NCI-H187 treated with DMSO at 0.1 percent for 48 hours (cell line): ENCODE data around the gene IKZF3.
"Not testable (repeated sequence)": the region's sequence is repeated elsewhere in the genome, so short reads cannot be mapped to it uniquely, and the experiment has no call there.

Experiments used
- DNase-seq: peaks from one replicate; lab custom pipeline; 2025; lab: John Stamatoyannopoulos, UW

Gene IKZF3

GRCh38 chr17:39716879-39717536 lies 147.1 kb downstream of the IKZF3 start:
- no peak for DNase-seq

- DNase-seq = no peak
Measured at GRCh38 chr17:39716073-39716818, 147.9 kb downstream of the IKZF3 start.

- no peak for DNase-seq
Measured at GRCh38 chr17:39715375-39716072, 148.6 kb downstream of the IKZF3 start.

- DNase-seq = no peak
Measured at GRCh38 chr17:39714234-39714633, 149.9 kb downstream of the IKZF3 start.

DNA sequence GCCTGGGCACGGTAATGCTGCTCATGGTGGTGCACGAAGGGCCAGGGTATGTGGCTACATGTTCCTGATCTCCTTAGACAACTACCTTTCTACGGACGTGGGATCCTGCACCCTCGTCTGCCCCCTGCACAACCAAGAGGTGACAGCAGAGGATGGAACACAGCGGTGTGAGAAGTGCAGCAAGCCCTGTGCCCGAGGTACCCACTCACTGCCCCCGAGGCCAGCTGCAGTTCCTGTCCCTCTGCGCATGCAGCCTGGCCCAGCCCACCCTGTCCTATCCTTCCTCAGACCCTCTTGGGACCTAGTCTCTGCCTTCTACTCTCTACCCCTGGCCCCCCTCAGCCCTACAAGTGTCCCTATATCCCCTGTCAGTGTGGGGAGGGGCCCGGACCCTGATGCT lies 152.3 kb downstream of the IKZF3 start:
- DNase-seq = no peak

- DNase-seq = not testable (repeated sequence)
Measured at GRCh38 chr17:39711071-39711470, 153.0 kb downstream of the IKZF3 start.

GRCh38 chr17:39709998-39710964 lies 153.8 kb downstream of the IKZF3 start:
- DNase-seq = no peak

DNA sequence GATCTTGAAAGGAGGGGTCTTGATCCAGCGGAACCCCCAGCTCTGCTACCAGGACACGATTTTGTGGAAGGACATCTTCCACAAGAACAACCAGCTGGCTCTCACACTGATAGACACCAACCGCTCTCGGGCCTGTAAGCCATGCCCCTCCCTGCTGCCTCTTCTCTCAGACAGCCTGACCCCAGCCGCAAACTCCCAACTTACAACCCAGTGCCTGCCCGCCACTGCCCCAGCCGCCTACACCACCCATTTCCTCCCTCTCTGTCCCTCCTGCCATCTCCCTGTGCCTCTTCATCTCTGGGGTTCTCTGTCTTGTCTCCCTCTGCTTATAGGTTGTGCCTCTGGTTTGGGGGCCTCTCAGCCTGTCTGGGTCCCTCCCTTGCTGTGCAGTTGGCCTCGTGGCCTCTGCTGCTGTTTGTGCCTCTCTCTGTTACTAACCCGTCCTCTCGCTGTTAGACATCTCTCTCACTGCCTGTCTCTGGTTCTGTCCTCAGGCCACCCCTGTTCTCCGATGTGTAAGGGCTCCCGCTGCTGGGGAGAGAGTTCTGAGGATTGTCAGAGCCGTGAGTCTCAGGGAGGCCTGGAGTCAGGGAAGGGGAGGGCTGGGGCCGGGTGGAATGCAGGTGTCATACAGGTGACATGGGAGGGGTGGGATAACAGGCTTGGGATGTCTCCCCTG lies 154.7 kb downstream of the IKZF3 start:
- DNase-seq = no peak
